Osteocyte (in vitro differentiated cells): Measurements from ENCODE around the gene CDC42SE2. TPM values are rescaled to one million over a fixed set of nuclear protein-coding genes. Genes with fewer than 3 reads are reported as not detected.

Experiments used
- DNase-seq: peaks from one replicate; pipeline ENCODE4 v3.0.0; 2021; ENCODE audit warnings: mixed read lengths; ENCODE audit not compliant: unreplicated experiment; ENCODE audit errors: extremely low spot score
- H3K27ac Mint-ChIP-seq: one replicate; pipeline ENCODE4 v1.8.0; 2021; ENCODE audit warnings: mild to moderate bottlenecking, mixed read lengths; ENCODE audit not compliant: unreplicated experiment
- H3K27me3 Mint-ChIP-seq: one replicate; pipeline ENCODE4 v1.8.0; 2021; ENCODE audit warnings: mixed read lengths; ENCODE audit not compliant: unreplicated experiment
- H3K36me3 Mint-ChIP-seq: one replicate; pipeline ENCODE4 v1.8.0; 2021; ENCODE audit warnings: mixed read lengths; ENCODE audit not compliant: unreplicated experiment
- H3K4me1 Mint-ChIP-seq: one replicate; pipeline ENCODE4 v1.8.0; 2021; ENCODE audit warnings: mixed read lengths; ENCODE audit not compliant: unreplicated experiment
- H3K4me3 Mint-ChIP-seq: one replicate; pipeline ENCODE4 v1.8.0; 2021; ENCODE audit warnings: mild to moderate bottlenecking, moderate library complexity, mixed read lengths; ENCODE audit not compliant: unreplicated experiment
- H3K9me3 Mint-ChIP-seq: one replicate; pipeline ENCODE4 v1.8.0; 2021; ENCODE audit warnings: mixed read lengths; ENCODE audit not compliant: unreplicated experiment
- total RNA-seq: library from RNA; stranded (reverse); gene quantifications from 2 replicates; pipeline ENCODE4 v1.2.1, GENCODE V29; 2021
- TF ChIP-seq, protein P1 (sequence below): fragments of 200-600 bp; sonication (generic); IDR thresholded peaks from 2 replicates; pipeline ENCODE4 v1.5.0; 2021; ENCODE audit warnings: antibody characterized with exemption, mild to moderate bottlenecking, moderate library complexity

CDC42SE2 gene
- total RNA-seq, 1 donor from 2014 or later: 21.6 TPM

DNA sequence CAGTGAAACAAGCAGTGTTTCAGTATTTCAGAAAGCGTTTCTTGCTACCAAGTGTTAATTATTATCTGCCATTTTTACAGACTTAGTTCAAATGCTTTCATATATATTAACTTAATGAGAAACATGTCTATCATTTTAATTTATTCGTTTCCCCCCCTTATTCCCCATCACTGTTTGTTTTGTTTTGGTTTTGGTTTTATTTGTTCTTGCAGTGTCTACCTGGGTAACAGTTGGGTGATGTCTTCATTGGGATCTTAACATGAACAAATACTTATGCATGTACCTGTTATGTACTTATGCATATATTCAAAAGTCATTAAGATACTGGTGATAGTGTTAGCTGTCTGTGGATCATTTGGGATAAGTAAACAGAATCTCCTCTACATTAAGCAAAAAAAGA is 108.0 kb downstream of the CDC42SE2 start:
- TF ChIP-seq, protein P1, sequence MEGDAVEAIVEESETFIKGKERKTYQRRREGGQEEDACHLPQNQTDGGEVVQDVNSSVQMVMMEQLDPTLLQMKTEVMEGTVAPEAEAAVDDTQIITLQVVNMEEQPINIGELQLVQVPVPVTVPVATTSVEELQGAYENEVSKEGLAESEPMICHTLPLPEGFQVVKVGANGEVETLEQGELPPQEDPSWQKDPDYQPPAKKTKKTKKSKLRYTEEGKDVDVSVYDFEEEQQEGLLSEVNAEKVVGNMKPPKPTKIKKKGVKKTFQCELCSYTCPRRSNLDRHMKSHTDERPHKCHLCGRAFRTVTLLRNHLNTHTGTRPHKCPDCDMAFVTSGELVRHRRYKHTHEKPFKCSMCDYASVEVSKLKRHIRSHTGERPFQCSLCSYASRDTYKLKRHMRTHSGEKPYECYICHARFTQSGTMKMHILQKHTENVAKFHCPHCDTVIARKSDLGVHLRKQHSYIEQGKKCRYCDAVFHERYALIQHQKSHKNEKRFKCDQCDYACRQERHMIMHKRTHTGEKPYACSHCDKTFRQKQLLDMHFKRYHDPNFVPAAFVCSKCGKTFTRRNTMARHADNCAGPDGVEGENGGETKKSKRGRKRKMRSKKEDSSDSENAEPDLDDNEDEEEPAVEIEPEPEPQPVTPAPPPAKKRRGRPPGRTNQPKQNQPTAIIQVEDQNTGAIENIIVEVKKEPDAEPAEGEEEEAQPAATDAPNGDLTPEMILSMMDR: no peak
- Mint-ChIP-seq H3K27ac (no peak overlapping the region), H3K27me3 (no peaks in the 10 kb centered on the region), H3K36me3 (peaks cover 13% of the 10 kb centered on the region), H3K4me3 (no peak overlapping the region), H3K4me1 (peaks cover 27% of the 10 kb centered on the region), H3K9me3 (peaks cover 10% of the 10 kb centered on the region)
- no peak for DNase-seq

DNA sequence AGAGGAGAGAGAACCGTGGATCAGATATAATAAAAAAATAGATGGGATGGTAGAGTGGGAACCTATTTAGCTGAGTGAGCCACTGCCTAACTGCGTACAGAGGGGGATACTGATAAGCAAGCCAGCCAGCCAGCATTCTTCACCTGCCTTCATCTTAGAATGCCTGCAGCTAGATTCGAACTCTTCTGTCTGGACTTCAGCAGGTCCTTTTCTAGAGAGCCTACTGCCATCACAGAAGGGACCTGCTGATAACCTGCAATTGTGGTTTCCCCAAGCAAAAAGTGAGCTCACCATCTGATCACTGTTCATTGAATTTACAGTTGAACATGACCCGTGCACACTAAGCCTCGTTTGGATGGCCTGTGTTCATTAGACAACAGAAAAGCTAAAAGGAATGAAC is 109.4 kb downstream of the CDC42SE2 start:
- TF ChIP-seq, protein P1: no peak
- Mint-ChIP-seq H3K27ac (no peak overlapping the region), H3K9me3 (peaks cover 5% of the 10 kb centered on the region), H3K36me3 (peaks cover 7% of the 10 kb centered on the region), H3K4me3 (no peak overlapping the region), H3K27me3 (no peaks in the 10 kb centered on the region), H3K4me1 (peaks cover 36% of the 10 kb centered on the region)
- DNase-seq: no peak

DNA sequence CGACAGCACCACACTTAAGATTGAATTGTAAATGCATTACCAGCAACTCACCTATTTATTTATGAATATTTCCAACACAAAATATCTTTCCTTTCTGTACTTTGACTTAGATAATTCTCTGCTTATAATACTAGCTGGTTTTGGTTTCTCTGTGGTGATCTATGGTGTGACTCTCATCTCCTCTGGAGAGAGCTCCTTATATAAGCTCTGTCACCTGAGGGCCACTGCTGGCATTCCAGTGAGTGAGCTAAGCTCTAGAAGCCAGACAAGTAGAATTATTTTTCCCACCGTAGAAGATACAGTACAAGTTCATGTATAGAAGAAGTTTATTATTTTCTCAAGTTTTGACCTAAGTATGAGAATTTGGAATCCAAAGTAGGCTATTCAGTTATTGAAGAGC is 111.5 kb downstream of the CDC42SE2 start:
- TF ChIP-seq, protein P1: no peak
- H3K27me3 Mint-ChIP-seq: no peaks in the 10 kb centered on the region
- H3K27ac Mint-ChIP-seq: peak overlapping the region; percentile 63
- H3K4me3 Mint-ChIP-seq: no peak overlapping the region
- peaks cover 54% of the 10 kb centered on the region for H3K4me1 Mint-ChIP-seq
- H3K36me3 Mint-ChIP-seq: peaks cover 3% of the 10 kb centered on the region
- DNase-seq: no peak
- H3K9me3 Mint-ChIP-seq: no peaks in the 10 kb centered on the region

DNA sequence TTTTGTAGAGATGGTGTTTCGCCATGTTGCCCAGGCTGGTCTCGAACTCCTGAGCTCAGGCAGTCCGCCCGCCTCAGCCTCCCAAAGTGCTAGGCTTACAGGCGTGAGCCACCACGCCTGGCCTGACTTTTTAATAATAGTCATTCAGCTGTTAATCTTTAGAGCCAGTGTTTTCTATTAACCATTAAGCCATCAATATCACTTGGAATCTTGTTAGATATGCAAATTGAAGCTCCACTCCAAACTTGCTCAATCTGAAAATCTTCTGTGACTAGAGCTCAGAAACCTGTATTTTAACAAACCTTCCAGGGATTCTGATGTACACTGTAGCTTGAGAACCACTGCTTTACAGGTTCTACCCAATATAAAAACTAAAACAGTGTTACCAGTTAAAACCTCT is 113.5 kb downstream of the CDC42SE2 start:
- no peak overlapping the region for H3K4me3 Mint-ChIP-seq
- peaks cover 3% of the 10 kb centered on the region for H3K36me3 Mint-ChIP-seq
- TF ChIP-seq, protein P1: no peak
- no peaks in the 10 kb centered on the region for H3K27me3 Mint-ChIP-seq
- H3K4me1 Mint-ChIP-seq: peaks cover 65% of the 10 kb centered on the region
- no peak for DNase-seq
- H3K9me3 Mint-ChIP-seq: no peaks in the 10 kb centered on the region
- peak overlapping the region; percentile 72 for H3K27ac Mint-ChIP-seq

DNA sequence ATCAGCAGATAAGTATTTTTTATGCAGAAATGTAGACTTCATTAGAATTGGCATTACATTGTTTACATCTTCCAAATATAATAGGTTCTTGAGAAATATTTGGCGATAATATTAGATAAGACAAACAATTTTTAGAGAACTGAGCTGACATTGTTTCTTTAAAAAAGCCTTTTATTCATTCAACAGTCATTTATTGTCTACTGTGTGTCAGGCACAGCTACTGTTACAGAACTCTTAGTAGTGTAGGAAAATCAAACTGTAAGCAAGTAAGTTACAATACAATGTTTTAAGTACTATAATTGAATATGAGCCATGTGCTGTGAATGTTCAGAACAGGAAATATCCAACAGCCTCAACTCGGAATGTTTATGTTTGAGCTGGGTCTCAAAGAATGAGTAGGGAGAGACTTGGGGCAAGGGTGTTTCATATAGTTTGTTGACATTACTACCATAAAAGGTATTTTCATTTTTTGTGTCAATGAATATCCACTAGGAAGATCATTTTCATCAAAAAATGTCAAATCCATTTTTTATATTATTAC is 114.0 kb downstream of the CDC42SE2 start:
- TF ChIP-seq, protein P1: no peak
- Mint-ChIP-seq H3K27ac (peak overlapping the region; percentile 72), H3K36me3 (peaks cover 3% of the 10 kb centered on the region), H3K4me3 (no peak overlapping the region), H3K9me3 (no peaks in the 10 kb centered on the region), H3K27me3 (no peaks in the 10 kb centered on the region), H3K4me1 (peaks cover 65% of the 10 kb centered on the region)
- DNase-seq: no peak
